IMR-90 (cell line): Measurements from ENCODE around the gene DNAJB8. TPM values are rescaled to one million over a fixed set of nuclear protein-coding genes. Genes with fewer than 3 reads are reported as not detected.

Experiments
- ATAC-seq: fragments of 200-7000 bp; cut with Tn5 transposase; 2 replicates; pipeline ENCODE4 v1.9.1; 2020; ENCODE audit warnings: low read depth, mild to moderate bottlenecking, moderate library complexity
- BruUV-seq: library from RNA; stranded (reverse); fragments of 400-500 nt; replicated peaks from 2 replicates; lab custom pipeline; 2021; lab: Mats Ljungman, UMichigan
- CTCF ChIA-PET: fragments of 300-600 bp; formaldehyde crosslinking; extraction: SDS; loops from one replicate; lab custom pipeline; 2021; ENCODE audit warnings: antibody characterized with exemption; lab: Yijun Ruan, JAX
- POLR2A ChIA-PET: fragments of 300-600 bp; sonication (Branson Sonifier 250); formaldehyde crosslinking; loops from one replicate; lab custom pipeline; 2022; ENCODE audit warnings: antibody characterized with exemption; ENCODE audit not compliant: unreplicated experiment; lab: Charles Lee
- DNase-seq: peaks from one replicate; pipeline ENCODE4 v3.0.0; 2013
- H2AFZ ChIP-seq: replicated peaks from 2 replicates; pipeline ENCODE3; 2013; ENCODE audit warnings: low read length, mild to moderate bottlenecking; ENCODE audit not compliant: poor library complexity
- H2AK5ac ChIP-seq: 2 replicates; pipeline ENCODE4 v1.6.1; 2013; ENCODE audit warnings: low read depth, low read length, inconsistent platforms
- H2AK9ac ChIP-seq: replicated peaks from 2 replicates; pipeline ENCODE3; 2013; ENCODE audit warnings: mild to moderate bottlenecking, low read depth, low read length, moderate library complexity; ENCODE audit not compliant: poor library complexity
- H2BK120ac ChIP-seq: 2 replicates; pipeline ENCODE4 v1.6.1; 2013; ENCODE audit warnings: low read depth, low read length, inconsistent platforms
- H2BK15ac ChIP-seq: 3 replicates; pipeline ENCODE4 v1.6.1; 2013; ENCODE audit warnings: low read depth, low read length, inconsistent platforms
- H2BK20ac ChIP-seq: 2 replicates; pipeline ENCODE4 v1.6.1; 2013; ENCODE audit warnings: low read depth, mild to moderate bottlenecking, inconsistent platforms, low read length, moderate library complexity
- H2BK5ac ChIP-seq: 2 replicates; pipeline ENCODE4 v1.6.1; 2013; ENCODE audit warnings: mild to moderate bottlenecking, low read depth, low read length, inconsistent platforms; ENCODE audit not compliant: poor library complexity, severe bottlenecking
- H3K14ac ChIP-seq: replicated peaks from 2 replicates; pipeline ENCODE4 v1.6.1; 2013; ENCODE audit warnings: low read depth, low read length, inconsistent platforms
- H3K18ac ChIP-seq: 2 replicates; pipeline ENCODE4 v1.6.1; 2013; ENCODE audit warnings: low read depth, low read length, control low read depth
- H3K23ac ChIP-seq: 2 replicates; pipeline ENCODE4 v1.6.1; 2013; ENCODE audit warnings: low read depth, low read length, inconsistent platforms
- H3K27ac ChIP-seq: 2 replicates; pipeline ENCODE4 v1.5.1; 2013; ENCODE audit warnings: mild to moderate bottlenecking, control low read depth, low read length; ENCODE audit not compliant: insufficient read depth
- H3K27me3 ChIP-seq: 2 replicates; pipeline ENCODE4 v1.6.1; 2013; ENCODE audit warnings: low read length; ENCODE audit not compliant: control insufficient read depth, insufficient read depth
- H3K36me3 ChIP-seq: 2 replicates; pipeline ENCODE4 v1.6.1; 2013; ENCODE audit warnings: low read length, mixed read lengths; ENCODE audit not compliant: control insufficient read depth, insufficient read depth
- H3K4ac ChIP-seq: 2 replicates; pipeline ENCODE4 v1.6.1; 2013; ENCODE audit warnings: low read depth, low read length, inconsistent platforms
- H3K4me1 ChIP-seq: 2 replicates; pipeline ENCODE4 v1.6.1; 2013; ENCODE audit warnings: low read length, mixed read lengths; ENCODE audit not compliant: control insufficient read depth, insufficient read depth
- H3K4me2 ChIP-seq: 2 replicates; pipeline ENCODE4 v1.6.1; 2013; ENCODE audit warnings: low read depth, mild to moderate bottlenecking, control low read depth, low read length, moderate library complexity
- H3K4me3 ChIP-seq: 2 replicates; pipeline ENCODE4 v1.5.1; 2013; ENCODE audit warnings: low read depth, mild to moderate bottlenecking, control low read depth, low read length, moderate library complexity; ENCODE audit not compliant: insufficient read depth
- H3K56ac ChIP-seq: 2 replicates; pipeline ENCODE4 v1.6.1; 2013; ENCODE audit warnings: low read length, inconsistent platforms; ENCODE audit not compliant: insufficient read depth; ENCODE audit errors: extremely low read depth
- H3K79me1 ChIP-seq, 2 experiments: 2 replicates each; pipeline ENCODE4 v1.6.1; 2013; ENCODE audit warnings: low read length in 2 of 2, inconsistent platforms in 1 of 2, low read depth in 1 of 2
- H3K9ac ChIP-seq: 2 replicates; pipeline ENCODE4 v1.6.1; 2013; ENCODE audit warnings: low read depth, low read length, control low read depth
- H3K9me1 ChIP-seq: 2 replicates; pipeline ENCODE4 v1.6.1; 2013; ENCODE audit warnings: low read length, inconsistent platforms; ENCODE audit not compliant: insufficient read depth
- H3K9me3 ChIP-seq: 2 replicates; pipeline ENCODE4 v1.6.1; 2013; ENCODE audit warnings: low read length; ENCODE audit not compliant: control insufficient read depth, insufficient read depth
- H4K20me1 ChIP-seq: 2 replicates; pipeline ENCODE4 v1.6.1; 2013; ENCODE audit warnings: low read length, inconsistent platforms; ENCODE audit not compliant: insufficient read depth
- H4K5ac ChIP-seq: 2 replicates; pipeline ENCODE4 v1.6.1; 2013; ENCODE audit warnings: mild to moderate bottlenecking, low read depth, low read length, control low read depth
- H4K8ac ChIP-seq, 2 experiments: 2 replicates each; pipeline ENCODE4 v1.6.1; 2013; ENCODE audit warnings: low read depth in 2 of 2, low read length in 2 of 2, control low read depth in 1 of 2, inconsistent platforms in 1 of 2
- H4K91ac ChIP-seq: 2 replicates; pipeline ENCODE4 v1.6.1; 2013; ENCODE audit warnings: low read depth, low read length, inconsistent platforms; ENCODE audit not compliant: insufficient read depth
- CEBPB ChIP-seq: IDR thresholded peaks from 2 replicates; pipeline ENCODE4 v1.6.1; 2012; ENCODE audit warnings: low read depth, low read length, improper control_type of control experiment
- ELK1 ChIP-seq: fragments of 150-350 bp; IDR thresholded peaks from 2 replicates; pipeline ENCODE4 v1.6.1; 2016; ENCODE audit warnings: low read depth, mild to moderate bottlenecking, low read length, moderate library complexity, borderline replicate concordance
- MAZ ChIP-seq: IDR thresholded peaks from 2 replicates; pipeline ENCODE4 v1.6.1; 2012; ENCODE audit warnings: low read depth, mild to moderate bottlenecking, low read length, improper control_type of control experiment, moderate library complexity, borderline replicate concordance
- RAD21 ChIP-seq: IDR thresholded peaks from 2 replicates; pipeline ENCODE4 v1.6.1; 2012; ENCODE audit warnings: low read length, improper control_type of control experiment
- RCOR1 ChIP-seq: IDR thresholded peaks from 2 replicates; pipeline ENCODE4 v1.6.1; 2012; ENCODE audit warnings: mild to moderate bottlenecking, low read length, improper control_type of control experiment; ENCODE audit not compliant: insufficient replicate concordance
- RFX5 ChIP-seq: IDR thresholded peaks from 2 replicates; pipeline ENCODE4 v1.8.0; 2012; ENCODE audit warnings: low read depth, mild to moderate bottlenecking, low read length, moderate library complexity
- SMC3 ChIP-seq: fragments of 150-350 bp; IDR thresholded peaks from 2 replicates; pipeline ENCODE4 v1.6.1; 2016; ENCODE audit warnings: low read depth, mild to moderate bottlenecking, antibody characterized with exemption, low read length, moderate library complexity
- WGBS, 2 experiments: methylation state at CpG; one replicate each; pipeline versions ENCODE4 v1.1.5 to v1.1.7; 2013; ENCODE audit warnings: missing lambda C conversion rate in 2 of 2; ENCODE audit not compliant: insufficient read length in 1 of 2; ENCODE audit errors: extremely low coverage in 2 of 2; 5-methylcytosine and 5-hydroxymethylcytosine counted together
- dilution Hi-C: fragments of 300-500 bp; cut with HindIII; formaldehyde crosslinking; loops from one replicate; pipeline ENCODE4 v1.14.3; 2018; ENCODE audit warnings: low sequenced_read_pairs; ENCODE audit not compliant: unreplicated experiment
- in situ Hi-C: fragments of 300-500 bp; cut with MboI; formaldehyde crosslinking; loops from 3 replicates; pipeline ENCODE4 v1.14.3; 2019; ENCODE audit warnings: low sequenced_read_pairs, inconsistent platforms, mixed read lengths
- intact Hi-C: fragments of 100-400 bp; cut with micrococcal nuclease; formaldehyde crosslinking; loops from 2 replicates; pipeline ENCODE4 v1.10.0; 2022
- polyA plus RNA-seq, 3 experiments: library from polyadenylated mRNA; depleted of rRNA; stranded (reverse); fragments of >200 nt; gene quantifications; 2 replicates each; pipeline ENCODE4 v1.2.3, GENCODE V29; 2012; ENCODE audit warnings: low replicate concordance in 1 of 3
- total RNA-seq: library from RNA; depleted of rRNA; stranded (reverse); fragments of >200 nt; gene quantifications from 2 replicates; pipeline ENCODE4 v1.2.3, GENCODE V29; 2012
- TF ChIP-seq, protein P1 (sequence below): fragments of 150-350 bp; IDR thresholded peaks from 2 replicates; pipeline ENCODE4 v1.6.1; 2017; ENCODE audit warnings: mild to moderate bottlenecking, antibody characterized with exemption, low read length, low read depth

Gene DNAJB8
- total and polyA plus RNA-seq, 2 of the 4 experiments (the other 2 are of a cell fraction), result not detected

GRCh38 chr3:128427872-128428822, 38.5 kb downstream of the DNAJB8 start:
- Histone ChIP-seq H3K27ac (no peak overlapping the region), H2AK9ac (no peak overlapping the region), H4K91ac (no peak overlapping the region), H2BK5ac (no peak overlapping the region), H4K5ac (no peak overlapping the region), H4K20me1 (no peaks in the 10 kb centered on the region; the same call in none of the 2 replicates), H3K14ac (no peak overlapping the region), H3K9me3 (no peaks in the 10 kb centered on the region), H2BK15ac (no peak overlapping the region), H2AK5ac (no peak overlapping the region), H3K4me1 (peaks cover 1% of the 10 kb centered on the region; the same call in 1 of the 2 replicates), H3K23ac (no peak overlapping the region), H3K56ac (no peak overlapping the region), H2BK20ac (no peak overlapping the region), H2AFZ (no peak overlapping the region), H3K27me3 (peaks cover 38% of the 10 kb centered on the region), H3K9ac (no peak overlapping the region), H3K9me1 (no peaks in the 10 kb centered on the region), H4K8ac (no peak overlapping the region), H3K4me3 (no peak overlapping the region), H2BK120ac (no peak overlapping the region), H3K18ac (no peak overlapping the region), H3K4ac (no peak overlapping the region), H3K4me2 (no peak overlapping the region), H3K79me1 (no peaks in the 10 kb centered on the region), H3K36me3 (no peaks in the 10 kb centered on the region)
- TF ChIP-seq ELK1, result no peak
- TF ChIP-seq RFX5, result no peak
- no peak for TF ChIP-seq MAZ
- no peak for TF ChIP-seq SMC3
- no peak for TF ChIP-seq RCOR1
- TF ChIP-seq CEBPB, result no peak
- no peak for TF ChIP-seq RAD21
- TF ChIP-seq, protein P1, sequence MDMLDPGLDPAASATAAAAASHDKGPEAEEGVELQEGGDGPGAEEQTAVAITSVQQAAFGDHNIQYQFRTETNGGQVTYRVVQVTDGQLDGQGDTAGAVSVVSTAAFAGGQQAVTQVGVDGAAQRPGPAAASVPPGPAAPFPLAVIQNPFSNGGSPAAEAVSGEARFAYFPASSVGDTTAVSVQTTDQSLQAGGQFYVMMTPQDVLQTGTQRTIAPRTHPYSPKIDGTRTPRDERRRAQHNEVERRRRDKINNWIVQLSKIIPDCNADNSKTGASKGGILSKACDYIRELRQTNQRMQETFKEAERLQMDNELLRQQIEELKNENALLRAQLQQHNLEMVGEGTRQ, result no peak
- POLR2A ChIA-PET, result no interaction called here
- intact Hi-C loops, result loop anchor here (5.0 kb wide), 1 partner anchor 256 kb away; no protein-coding TSS in a partner anchor
- DNase-seq (no peak), ATAC-seq (no peak)
- WGBS, 2 experiments, result 87% methylated on average over 6 of the region's 19 CpGs; no CpG with 5 or more reads in 1 of the 2 experiments
- CTCF ChIA-PET, result no interaction called here
- no TSS peak for BruUV-seq
- dilution Hi-C loops, result no loop called here
- in situ Hi-C loops, result no loop called here
